Measurements from ENCODE around the gene SHROOM3.

GRCh38 chr4:76582817-76583087, 147.7 kb downstream of the SHROOM3 start:
- TF ChIP-seq CTCF (conservative IDR thresholded peaks at IDR 0.05 in 1 of 2, IDR thresholded peaks at IDR 0.05 in 1 of 2; ENCODE audit: extremely low read depth in 1 of 2, insufficient read depth in 1 of 2, low read depth in 1 of 2, low read length in 2 of 2), result no peak
- TF ChIP-seq EZH2 (IDR thresholded peaks at IDR 0.05; ENCODE audit: borderline replicate concordance, low read length), result no peak

All from mammary epithelial cell (primary cell).